Neuronal stem cell (in vitro differentiated cells): ENCODE data around the gene RREB1.

ENCODE experiments used
- DNase-seq: peaks from one replicate; pipeline ENCODE4 v3.0.0-alpha.2; 2013; ENCODE audit warnings: low spot score
- H2AFZ ChIP-seq: one replicate; pipeline ENCODE4 v1.6.1; 2013; ENCODE audit warnings: mild to moderate bottlenecking, low read length, inconsistent platforms
- H2AK5ac ChIP-seq: 2 replicates; pipeline ENCODE4 v1.6.1; 2013; ENCODE audit warnings: low read depth, mild to moderate bottlenecking, inconsistent platforms, low read length, moderate library complexity, mixed read lengths
- H2BK120ac ChIP-seq: 2 replicates; pipeline ENCODE4 v1.6.1; 2013; ENCODE audit warnings: low read depth, mild to moderate bottlenecking, inconsistent platforms, low read length, moderate library complexity, mixed read lengths
- H2BK12ac ChIP-seq: one replicate; pipeline ENCODE4 v1.6.1; 2013; ENCODE audit warnings: low read length, inconsistent platforms
- H2BK15ac ChIP-seq: 2 replicates; pipeline ENCODE4 v1.6.1; 2013; ENCODE audit warnings: mild to moderate bottlenecking, low read length, inconsistent platforms, mixed read lengths
- H2BK5ac ChIP-seq: one replicate; pipeline ENCODE4 v1.6.1; 2013; ENCODE audit warnings: inconsistent platforms, mild to moderate bottlenecking, low read length, moderate library complexity
- H3K14ac ChIP-seq: one replicate; pipeline ENCODE4 v1.6.1; 2013; ENCODE audit warnings: low read length, inconsistent platforms
- H3K18ac ChIP-seq: 2 replicates; pipeline ENCODE4 v1.6.1; 2013; ENCODE audit warnings: low read length, inconsistent platforms
- H3K23ac ChIP-seq: 2 replicates; pipeline ENCODE4 v1.6.1; 2013; ENCODE audit warnings: low read depth, mild to moderate bottlenecking, mixed read lengths, low read length, inconsistent platforms; ENCODE audit not compliant: poor library complexity
- H3K27ac ChIP-seq: replicated peaks from 3 replicates; pipeline ENCODE4 v1.5.1; 2013; ENCODE audit warnings: low read length, inconsistent platforms
- H3K27me3 ChIP-seq, 3 experiments: 2 replicates each; pipeline ENCODE4 v1.6.1; 2013; ENCODE audit warnings: low read length in 3 of 3, mild to moderate bottlenecking in 2 of 3, inconsistent platforms in 1 of 3, low read depth in 1 of 3, mixed read lengths in 1 of 3, moderate library complexity in 1 of 3; ENCODE audit not compliant: control insufficient read depth in 3 of 3, insufficient read depth in 3 of 3
- H3K36me3 ChIP-seq, 2 donors: replicated peaks in 1 of 2; 2 replicates each; pipeline ENCODE4 v1.6.1; 2013; ENCODE audit warnings: low read length in 2 of 2; ENCODE audit not compliant: control insufficient read depth in 2 of 2, insufficient read depth in 2 of 2
- H3K4ac ChIP-seq: 2 replicates; pipeline ENCODE4 v1.6.1; 2013; ENCODE audit warnings: inconsistent platforms, mild to moderate bottlenecking, low read length, moderate library complexity
- H3K4me1 ChIP-seq, 2 donors: 1 replicate in 1 of 2; 2 replicates in 1 of 2; pipeline ENCODE4 v1.6.1; 2013; ENCODE audit warnings: low read length in 2 of 2, low read depth in 1 of 2; ENCODE audit not compliant: control insufficient read depth in 2 of 2, insufficient read depth in 1 of 2
- H3K4me2 ChIP-seq: one replicate; pipeline ENCODE4 v1.6.1; 2013; ENCODE audit warnings: mild to moderate bottlenecking, low read length, inconsistent platforms; ENCODE audit not compliant: insufficient read depth, poor library complexity, severe bottlenecking
- H3K4me3 ChIP-seq, 2 donors: 2 replicates each; pipeline ENCODE4 v1.5.1; 2013; ENCODE audit warnings: low read length in 2 of 2, mild to moderate bottlenecking in 2 of 2, inconsistent platforms in 1 of 2, moderate library complexity in 1 of 2
- H3K79me1 ChIP-seq: one replicate; pipeline ENCODE4 v1.6.1; 2013; ENCODE audit warnings: low read depth, mild to moderate bottlenecking, inconsistent platforms, low read length, moderate library complexity
- H3K9ac ChIP-seq: one replicate; pipeline ENCODE4 v1.6.1; 2013; ENCODE audit warnings: mild to moderate bottlenecking, low read depth, low read length, inconsistent platforms; ENCODE audit not compliant: poor library complexity
- H3K9me3 ChIP-seq, 2 donors: replicated peaks in 1 of 2; 2 replicates each; pipeline versions ENCODE3 to v1.6.1; 2013; ENCODE audit warnings: low read length in 2 of 2, mild to moderate bottlenecking in 2 of 2, inconsistent platforms in 1 of 2, low read depth in 1 of 2, mixed read lengths in 1 of 2, moderate library complexity in 1 of 2; ENCODE audit not compliant: control insufficient read depth in 2 of 2, insufficient read depth in 1 of 2
- H4K8ac ChIP-seq: one replicate; pipeline ENCODE4 v1.6.1; 2013; ENCODE audit warnings: low read depth, mild to moderate bottlenecking, inconsistent platforms, low read length, moderate library complexity
- H4K91ac ChIP-seq: one replicate; pipeline ENCODE4 v1.6.1; 2013; ENCODE audit warnings: low read length, low read depth, mild to moderate bottlenecking, inconsistent platforms; ENCODE audit not compliant: poor library complexity
- WGBS, 2 donors: extraction: QIAGEN DNeasy Blood & Tissue Kit; methylation state at CpG; one replicate each; pipeline ENCODE4 v1.1.7; 2013; ENCODE audit warnings: missing lambda C conversion rate in 2 of 2, mixed read lengths in 1 of 2; ENCODE audit not compliant: insufficient read length in 2 of 2, insufficient replicate concordance in 1 of 2; ENCODE audit errors: extremely low coverage in 2 of 2; 5-methylcytosine and 5-hydroxymethylcytosine counted together

The RREB1 gene

GRCh38 chr6:7242835-7243178 lies 135.0 kb downstream of the RREB1 start:
- no peak overlapping the region for H3K9ac ChIP-seq
- no peak overlapping the region for H3K27ac ChIP-seq
- no peak overlapping the region for H3K4ac ChIP-seq
- no peak for DNase-seq
- no peak overlapping the region for H2BK120ac ChIP-seq
- H4K91ac ChIP-seq, result no peak overlapping the region
- H2AK5ac ChIP-seq, result no peak overlapping the region
- H3K18ac ChIP-seq, result no peak overlapping the region
- H4K8ac ChIP-seq, result no peak overlapping the region
- no peak overlapping the region for H2BK5ac ChIP-seq
- no CpG with 5 or more reads among the region's 4 CpGs for WGBS, 2 donors
- H3K4me2 ChIP-seq, result no peak overlapping the region
- H3K4me1 ChIP-seq, result peaks cover 13% of the 10 kb centered on the region in 2 donors
- no peaks in the 10 kb centered on the region for H3K79me1 ChIP-seq
- no peak overlapping the region for H3K4me3 ChIP-seq
- no peak overlapping the region for H2BK15ac ChIP-seq
- H2BK12ac ChIP-seq, result no peak overlapping the region
- H3K27me3 ChIP-seq, result no peaks in the 10 kb centered on the region
- H3K14ac ChIP-seq, result no peak overlapping the region
- H2AFZ ChIP-seq, result no peak overlapping the region
- H3K36me3 ChIP-seq, result peaks cover 3 to 27% of the 10 kb centered on the region in 2 donors
- no peak overlapping the region for H3K23ac ChIP-seq
- no peaks in the 10 kb centered on the region for H3K9me3 ChIP-seq

- Histone ChIP-seq H2BK12ac (no peak overlapping the region), H2BK15ac (no peak overlapping the region), H2AK5ac (no peak overlapping the region), H3K36me3 (peaks cover 5 to 33% of the 10 kb centered on the region in 2 donors), H3K14ac (no peak overlapping the region), H2AFZ (no peak overlapping the region), H3K4me1 (peaks cover 13% of the 10 kb centered on the region in 2 donors), H3K4me2 (no peak overlapping the region), H2BK5ac (no peak overlapping the region), H3K23ac (no peak overlapping the region), H2BK120ac (no peak overlapping the region), H3K79me1 (no peaks in the 10 kb centered on the region), H3K9ac (no peak overlapping the region), H4K8ac (no peak overlapping the region), H3K27me3 (no peaks in the 10 kb centered on the region), H3K18ac (no peak overlapping the region), H3K4me3 (no peak overlapping the region), H3K4ac (no peak overlapping the region), H4K91ac (no peak overlapping the region), H3K9me3 (no peaks in the 10 kb centered on the region), H3K27ac (no peak overlapping the region)
- peak; percentile 74 for DNase-seq
- WGBS, 2 donors, result no CpG with 5 or more reads among the region's 7 CpGs
Measured at GRCh38 chr6:7243179-7243981, 135.6 kb downstream of the RREB1 start.

- WGBS, 2 donors, result no CpG with 5 or more reads among the region's 15 CpGs
- H2BK5ac ChIP-seq, result peak overlapping the region; percentile 42
- no peaks in the 10 kb centered on the region for H3K27me3 ChIP-seq
- H3K4me3 ChIP-seq, result no peak overlapping the region
- H2AK5ac ChIP-seq, result no peak overlapping the region
- peaks cover 13% of the 10 kb centered on the region in 2 donors for H3K4me1 ChIP-seq
- no peak overlapping the region for H4K8ac ChIP-seq
- no peak overlapping the region for H3K14ac ChIP-seq
- no peaks in the 10 kb centered on the region for H3K79me1 ChIP-seq
- no peak overlapping the region for H2BK15ac ChIP-seq
- no peak overlapping the region for H2BK120ac ChIP-seq
- DNase-seq, result no peak
- H3K27ac ChIP-seq, result no peak overlapping the region
- H3K9me3 ChIP-seq, result no peaks in the 10 kb centered on the region
- H3K18ac ChIP-seq, result peak overlapping the region; percentile 6
- H4K91ac ChIP-seq, result no peak overlapping the region
- no peak overlapping the region for H3K23ac ChIP-seq
- H3K4ac ChIP-seq, result no peak overlapping the region
- peaks cover 7 to 47% of the 10 kb centered on the region in 2 donors for H3K36me3 ChIP-seq
- no peak overlapping the region for H2AFZ ChIP-seq
- H2BK12ac ChIP-seq, result no peak overlapping the region
- no peak overlapping the region for H3K9ac ChIP-seq
- no peak overlapping the region for H3K4me2 ChIP-seq
Measured at GRCh38 chr6:7245668-7246393, 138.1 kb downstream of the RREB1 start.

- Histone ChIP-seq H3K36me3 (peaks cover 7 to 50% of the 10 kb centered on the region in 2 donors), H2BK5ac (no peak overlapping the region)
- no CpG with 5 or more reads among the region's 71 CpGs for WGBS, 2 donors
Measured at GRCh38 chr6:7246401-7247178, 138.8 kb downstream of the RREB1 start.

More at GRCh38 chr6:7246401-7247178, 138.8 kb downstream of the RREB1 start:
- Histone ChIP-seq H3K9me3 (no peaks in the 10 kb centered on the region), H3K9ac (no peak overlapping the region), H2BK120ac (no peak overlapping the region), H3K79me1 (no peaks in the 10 kb centered on the region), H3K14ac (no peak overlapping the region), H2AFZ (no peak overlapping the region), H3K27me3 (no peaks in the 10 kb centered on the region), H3K4me3 (no peak overlapping the region), H2BK15ac (no peak overlapping the region), H3K23ac (no peak overlapping the region), H3K18ac (no peak overlapping the region), H2AK5ac (no peak overlapping the region), H4K8ac (no peak overlapping the region), H4K91ac (no peak overlapping the region), H3K4ac (no peak overlapping the region), H3K4me2 (no peak overlapping the region), H3K27ac (no peak overlapping the region), H3K4me1 (peaks cover 13% of the 10 kb centered on the region in 2 donors), H2BK12ac (no peak overlapping the region)
- DNase-seq, result no peak
